Central memory CD8-positive, alpha-beta T cell (primary cell): ENCODE results near the gene CHTOP.
"Not testable (repeated sequence)": the region's sequence is repeated elsewhere in the genome, so short reads cannot be mapped to it uniquely, and the experiment has no call there.

Experiments used
- ATAC-seq: fragments of 150-1000 bp; cut with Tn5 transposase; replicated peaks from 2 replicates; pipeline ENCODE4 v1.10.0; 2022; ENCODE audit warnings: mild to moderate bottlenecking, moderate FRiP score, moderate number of reproducible peaks; ENCODE audit not compliant: poor library complexity, severe bottlenecking; ENCODE audit errors: extremely low read depth
- DNase-seq, 2 donors: peaks; one replicate each; pipeline ENCODE4 v3.0.0; 2021; ENCODE audit warnings: low spot score in 2 of 2
- H3K27ac Mint-ChIP-seq: one replicate; pipeline ENCODE4 v1.8.0; 2022; ENCODE audit warnings: low read depth, mild to moderate bottlenecking, moderate library complexity, mixed read lengths
- H3K27me3 Mint-ChIP-seq: one replicate; pipeline ENCODE4 v1.8.0; 2022; ENCODE audit warnings: mixed read lengths
- H3K36me3 Mint-ChIP-seq: one replicate; pipeline ENCODE4 v1.8.0; 2022; ENCODE audit warnings: mild to moderate bottlenecking, moderate library complexity, mixed read lengths; ENCODE audit not compliant: insufficient read depth
- H3K4me1 Mint-ChIP-seq: one replicate; pipeline ENCODE4 v1.8.0; 2022; ENCODE audit warnings: mixed read lengths
- H3K4me3 Mint-ChIP-seq: one replicate; pipeline ENCODE4 v1.8.0; 2022; ENCODE audit warnings: mild to moderate bottlenecking, moderate library complexity, mixed read lengths
- H3K9me3 Mint-ChIP-seq: one replicate; pipeline ENCODE4 v1.8.0; 2022; ENCODE audit warnings: mixed read lengths

The CHTOP gene

GRCh38 chr1:153661111-153661708, 27.3 kb downstream of the CHTOP start:
- H3K27me3 Mint-ChIP-seq, result no peaks in the 10 kb centered on the region
- no peaks in the 10 kb centered on the region for H3K9me3 Mint-ChIP-seq
- H3K4me3 Mint-ChIP-seq, result peak overlapping the region; percentile 29
- no peak for ATAC-seq
- DNase-seq, result no peak
- no peak overlapping the region for H3K27ac Mint-ChIP-seq
- H3K36me3 Mint-ChIP-seq, result peaks cover 59% of the 10 kb centered on the region
- peaks cover 9% of the 10 kb centered on the region for H3K4me1 Mint-ChIP-seq

- no peak for ATAC-seq
- H3K27ac Mint-ChIP-seq, result no peak overlapping the region
- no peaks in the 10 kb centered on the region for H3K27me3 Mint-ChIP-seq
- DNase-seq, result no peak
- no peaks in the 10 kb centered on the region for H3K9me3 Mint-ChIP-seq
- H3K4me1 Mint-ChIP-seq, result peaks cover 9% of the 10 kb centered on the region
- no peak overlapping the region for H3K4me3 Mint-ChIP-seq
- H3K36me3 Mint-ChIP-seq, result peaks cover 70% of the 10 kb centered on the region
Measured at GRCh38 chr1:153662269-153662668, 28.4 kb downstream of the CHTOP start.

- no peak overlapping the region for H3K27ac Mint-ChIP-seq
- H3K27me3 Mint-ChIP-seq, result no peaks in the 10 kb centered on the region
Measured at GRCh38 chr1:153663211-153663610, 29.3 kb downstream of the CHTOP start.

GRCh38 chr1:153667439-153667838, 33.6 kb downstream of the CHTOP start:
- no peaks in the 10 kb centered on the region for H3K27me3 Mint-ChIP-seq
- H3K9me3 Mint-ChIP-seq, result no peaks in the 10 kb centered on the region
- peaks cover 10% of the 10 kb centered on the region for H3K4me1 Mint-ChIP-seq
- DNase-seq (no peak), ATAC-seq (no peak)
- H3K36me3 Mint-ChIP-seq, result peaks cover 64% of the 10 kb centered on the region
- H3K4me3 Mint-ChIP-seq, result no peak overlapping the region
- H3K27ac Mint-ChIP-seq, result no peak overlapping the region

More at GRCh38 chr1:153663211-153663610, 29.3 kb downstream of the CHTOP start:
- Mint-ChIP-seq H3K4me3 (no peak overlapping the region), H3K9me3 (no peaks in the 10 kb centered on the region), H3K4me1 (peaks cover 16% of the 10 kb centered on the region), H3K36me3 (peaks cover 79% of the 10 kb centered on the region)
- DNase-seq (no peak), ATAC-seq (no peak)

GRCh38 chr1:153668672-153669071, 34.8 kb downstream of the CHTOP start:
- not testable (repeated sequence) for H3K27ac Mint-ChIP-seq, H3K27me3 Mint-ChIP-seq, H3K9me3 Mint-ChIP-seq, ATAC-seq, DNase-seq
- H3K4me3 Mint-ChIP-seq, result peak overlapping the region; percentile 50
- peaks cover 54% of the 10 kb centered on the region for H3K36me3 Mint-ChIP-seq
- H3K4me1 Mint-ChIP-seq, result peaks cover 10% of the 10 kb centered on the region

- no peak for ATAC-seq
- no peaks in the 10 kb centered on the region for H3K27me3 Mint-ChIP-seq
- H3K27ac Mint-ChIP-seq, result no peak overlapping the region
- H3K4me3 Mint-ChIP-seq, result no peak overlapping the region
- no peak for DNase-seq
- H3K4me1 Mint-ChIP-seq, result peaks cover 10% of the 10 kb centered on the region
- no peaks in the 10 kb centered on the region for H3K9me3 Mint-ChIP-seq
- H3K36me3 Mint-ChIP-seq, result peaks cover 46% of the 10 kb centered on the region
Measured at GRCh38 chr1:153669606-153670005, 35.7 kb downstream of the CHTOP start.

GRCh38 chr1:153670257-153670858, 36.5 kb downstream of the CHTOP start:
- H3K27me3 Mint-ChIP-seq, result no peaks in the 10 kb centered on the region
- ATAC-seq, result no peak
- DNase-seq, result no peak
- peaks cover 10% of the 10 kb centered on the region for H3K4me1 Mint-ChIP-seq
- H3K27ac Mint-ChIP-seq, result no peak overlapping the region
- H3K36me3 Mint-ChIP-seq, result peaks cover 38% of the 10 kb centered on the region
- no peak overlapping the region for H3K4me3 Mint-ChIP-seq
- no peaks in the 10 kb centered on the region for H3K9me3 Mint-ChIP-seq

- Mint-ChIP-seq H3K27me3 (no peaks in the 10 kb centered on the region), H3K36me3 (peaks cover 31% of the 10 kb centered on the region), H3K27ac (no peak within 1 kb of the TSS), H3K4me1 (peaks cover 10% of the 10 kb centered on the region), H3K9me3 (no peaks in the 10 kb centered on the region), H3K4me3 (no peak within 1 kb of the TSS)
- DNase-seq (peak; percentile 92 to 97), ATAC-seq (peak; percentile 93)
Measured at GRCh38 chr1:153670859-153671627, 37.2 kb downstream of the CHTOP start, which contains the start of gene ILF2. ILF2 (minus strand) TSS chr1:153670993; CDS start chr1:153670922, 71 bp downstream.

- DNase-seq (peak; percentile 30 to 38), ATAC-seq (peak; percentile 53)
- Mint-ChIP-seq H3K36me3 (peaks cover 24% of the 10 kb centered on the region), H3K4me1 (peaks cover 10% of the 10 kb centered on the region), H3K27ac (peak overlapping the region; percentile 61)
- H3K9me3 Mint-ChIP-seq, H3K27me3 Mint-ChIP-seq, H3K4me3 Mint-ChIP-seq: not testable (repeated sequence)
Measured at GRCh38 chr1:153671628-153672353, 37.9 kb downstream of the CHTOP start.

- DNase-seq, result no peak
- H3K27me3 Mint-ChIP-seq, result peaks cover 22% of the 10 kb centered on the region
- peaks cover 12% of the 10 kb centered on the region for H3K4me1 Mint-ChIP-seq
- H3K4me3 Mint-ChIP-seq, result peak overlapping the region; percentile 41
- no peak for ATAC-seq
- no peaks in the 10 kb centered on the region for H3K9me3 Mint-ChIP-seq
- peaks cover 8% of the 10 kb centered on the region for H3K36me3 Mint-ChIP-seq
- H3K27ac Mint-ChIP-seq, result no peak overlapping the region
Measured at GRCh38 chr1:153673511-153673910, 39.6 kb downstream of the CHTOP start.

GRCh38 chr1:153677718-153678518, 44.1 kb downstream of the CHTOP start:
- ATAC-seq (peak; percentile 21), DNase-seq (peak in 1 of 2 donors; percentile 22)
- peaks cover 27% of the 10 kb centered on the region for H3K4me1 Mint-ChIP-seq
- no peaks in the 10 kb centered on the region for H3K9me3 Mint-ChIP-seq
- H3K27me3 Mint-ChIP-seq, result peaks cover 62% of the 10 kb centered on the region
- peaks cover 2% of the 10 kb centered on the region for H3K36me3 Mint-ChIP-seq
- H3K27ac Mint-ChIP-seq, result peak overlapping the region; percentile 87
- H3K4me3 Mint-ChIP-seq, result peak overlapping the region; percentile 68
